Stimulated activated CD4-positive, alpha-beta T cell treated with anti-CD3 and anti-CD28 coated beads, Interleukin-1b, Interleukin-23, amount 100 ng/mL, for 24 hours (primary cell): ENCODE data around the gene SGMS1.
"Not testable (repeated sequence)": the region's sequence is repeated elsewhere in the genome, so short reads cannot be mapped to it uniquely, and the experiment has no call there.

Experiments
- DNase-seq, 4 experiments: peaks; one replicate each; pipeline ENCODE4 v3.0.0-alpha.2; 2020; ENCODE audit warnings: low read depth in 4 of 4, low spot score in 1 of 4

The SGMS1 gene

GRCh38 chr10:50382576-50383023 is 241.2 kb downstream of the SGMS1 start:
- no peak for DNase-seq

- no peak for DNase-seq
Observed at GRCh38 chr10:50381642-50382041, 242.1 kb downstream of the SGMS1 start.

GRCh38 chr10:50379616-50380015 is 244.1 kb downstream of the SGMS1 start:
- DNase-seq = no peak

GRCh38 chr10:50375745-50376144 is 248.0 kb downstream of the SGMS1 start:
- DNase-seq = no peak

- DNase-seq = no peak
Observed at GRCh38 chr10:50375051-50375452, 248.7 kb downstream of the SGMS1 start.

- DNase-seq = no peak
Observed at GRCh38 chr10:50373821-50374501, 249.8 kb downstream of the SGMS1 start.

GRCh38 chr10:50369931-50370330 is 253.8 kb downstream of the SGMS1 start:
- DNase-seq = no peak

- no peak for DNase-seq
Observed at GRCh38 chr10:50367732-50368131, 256.0 kb downstream of the SGMS1 start.

- not testable (repeated sequence) for DNase-seq
Observed at GRCh38 chr10:50366421-50366820, 257.3 kb downstream of the SGMS1 start.

GRCh38 chr10:50364730-50365129 is 259.0 kb downstream of the SGMS1 start:
- not testable (repeated sequence) for DNase-seq

GRCh38 chr10:50362547-50363125 is 261.1 kb downstream of the SGMS1 start:
- no peak for DNase-seq

- DNase-seq = no peak
Observed at GRCh38 chr10:50361946-50362345, 261.8 kb downstream of the SGMS1 start.

- DNase-seq = no peak
Observed at GRCh38 chr10:50360077-50360850, 263.5 kb downstream of the SGMS1 start.

GRCh38 chr10:50358925-50359687 is 264.6 kb downstream of the SGMS1 start:
- DNase-seq = no peak

GRCh38 chr10:50358411-50358810 is 265.3 kb downstream of the SGMS1 start:
- no peak for DNase-seq

- DNase-seq = not testable (repeated sequence)
Observed at GRCh38 chr10:50356481-50356832, 267.3 kb downstream of the SGMS1 start.

- not testable (repeated sequence) for DNase-seq
Observed at GRCh38 chr10:50355693-50356480, 267.9 kb downstream of the SGMS1 start.

- DNase-seq = no peak
Observed at GRCh38 chr10:50351483-50352146, 272.1 kb downstream of the SGMS1 start.

- no peak for DNase-seq
Observed at GRCh38 chr10:50350366-50350765, 273.4 kb downstream of the SGMS1 start.

- no peak for DNase-seq
Observed at GRCh38 chr10:50349554-50349953, 274.2 kb downstream of the SGMS1 start.
